ENCODE data around the gene COL26A1.

- no peak for TF ChIP-seq CTCF (IDR thresholded peaks at IDR 0.05)
- TF ChIP-seq POLR2A (IDR thresholded peaks at IDR 0.05) = no peak
- TF ChIP-seq POLR2AphosphoS5 (IDR thresholded peaks at IDR 0.05) = no peak
- no peak for TF ChIP-seq EP300 (IDR thresholded peaks at IDR 0.05; ENCODE audit: low read depth)
Measured at GRCh38 chr7:101419831-101420230, 57.2 kb downstream of the COL26A1 start.

All from transverse colon (tissue), 4 donors.